Coronary artery (tissue), 2 donors: ENCODE results near the gene DIP2C.
"Not testable (repeated sequence)": the region's sequence is repeated elsewhere in the genome, so short reads cannot be mapped to it uniquely, and the experiment has no call there.

Experiments used
- DNase-seq: peaks from one replicate; pipeline ENCODE4 v3.0.0-alpha.2; 2017; ENCODE audit warnings: low spot score
- H3K27ac ChIP-seq, 2 donors: fragments of 200-600 bp; sonication (generic); one replicate each; pipeline ENCODE4 v1.5.1; 2016 to 2019
- H3K4me3 ChIP-seq: fragments of 200-600 bp; sonication (generic); 2 replicates; pipeline ENCODE4 v1.5.1; 2016; ENCODE audit warnings: mild to moderate bottlenecking, moderate library complexity
- TF ChIP-seq, protein P1 (sequence below): fragments of 200-600 bp; sonication (generic); IDR thresholded peaks from one replicate; pipeline ENCODE4 v1.5.1; 2019; ENCODE audit warnings: antibody characterized with exemption

The DIP2C gene

DNA sequence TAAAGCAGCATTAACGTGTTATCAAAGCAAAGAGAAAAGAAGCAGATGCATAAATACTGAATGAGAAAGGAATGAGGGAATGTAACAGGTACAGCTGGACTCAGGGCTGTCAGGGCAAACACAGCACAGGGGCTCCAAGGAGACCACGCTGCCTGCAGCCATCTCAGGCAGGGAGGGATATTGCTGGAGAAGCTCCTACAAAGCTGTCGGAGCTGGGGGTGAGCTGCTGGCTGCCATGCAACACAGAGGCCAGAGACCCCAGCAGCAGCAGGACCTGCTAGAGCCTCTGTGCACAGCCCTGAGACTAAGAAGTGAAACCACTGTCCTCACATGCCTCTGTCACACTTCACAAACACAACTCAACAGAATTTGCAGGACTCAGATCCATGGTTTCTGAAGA lies 235.8 kb downstream of the DIP2C start:
- H3K4me3 ChIP-seq: no peak overlapping the region
- H3K27ac ChIP-seq: no peak overlapping the region
- DNase-seq: no peak
- TF ChIP-seq, protein P1, sequence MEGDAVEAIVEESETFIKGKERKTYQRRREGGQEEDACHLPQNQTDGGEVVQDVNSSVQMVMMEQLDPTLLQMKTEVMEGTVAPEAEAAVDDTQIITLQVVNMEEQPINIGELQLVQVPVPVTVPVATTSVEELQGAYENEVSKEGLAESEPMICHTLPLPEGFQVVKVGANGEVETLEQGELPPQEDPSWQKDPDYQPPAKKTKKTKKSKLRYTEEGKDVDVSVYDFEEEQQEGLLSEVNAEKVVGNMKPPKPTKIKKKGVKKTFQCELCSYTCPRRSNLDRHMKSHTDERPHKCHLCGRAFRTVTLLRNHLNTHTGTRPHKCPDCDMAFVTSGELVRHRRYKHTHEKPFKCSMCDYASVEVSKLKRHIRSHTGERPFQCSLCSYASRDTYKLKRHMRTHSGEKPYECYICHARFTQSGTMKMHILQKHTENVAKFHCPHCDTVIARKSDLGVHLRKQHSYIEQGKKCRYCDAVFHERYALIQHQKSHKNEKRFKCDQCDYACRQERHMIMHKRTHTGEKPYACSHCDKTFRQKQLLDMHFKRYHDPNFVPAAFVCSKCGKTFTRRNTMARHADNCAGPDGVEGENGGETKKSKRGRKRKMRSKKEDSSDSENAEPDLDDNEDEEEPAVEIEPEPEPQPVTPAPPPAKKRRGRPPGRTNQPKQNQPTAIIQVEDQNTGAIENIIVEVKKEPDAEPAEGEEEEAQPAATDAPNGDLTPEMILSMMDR: no peak

DNA sequence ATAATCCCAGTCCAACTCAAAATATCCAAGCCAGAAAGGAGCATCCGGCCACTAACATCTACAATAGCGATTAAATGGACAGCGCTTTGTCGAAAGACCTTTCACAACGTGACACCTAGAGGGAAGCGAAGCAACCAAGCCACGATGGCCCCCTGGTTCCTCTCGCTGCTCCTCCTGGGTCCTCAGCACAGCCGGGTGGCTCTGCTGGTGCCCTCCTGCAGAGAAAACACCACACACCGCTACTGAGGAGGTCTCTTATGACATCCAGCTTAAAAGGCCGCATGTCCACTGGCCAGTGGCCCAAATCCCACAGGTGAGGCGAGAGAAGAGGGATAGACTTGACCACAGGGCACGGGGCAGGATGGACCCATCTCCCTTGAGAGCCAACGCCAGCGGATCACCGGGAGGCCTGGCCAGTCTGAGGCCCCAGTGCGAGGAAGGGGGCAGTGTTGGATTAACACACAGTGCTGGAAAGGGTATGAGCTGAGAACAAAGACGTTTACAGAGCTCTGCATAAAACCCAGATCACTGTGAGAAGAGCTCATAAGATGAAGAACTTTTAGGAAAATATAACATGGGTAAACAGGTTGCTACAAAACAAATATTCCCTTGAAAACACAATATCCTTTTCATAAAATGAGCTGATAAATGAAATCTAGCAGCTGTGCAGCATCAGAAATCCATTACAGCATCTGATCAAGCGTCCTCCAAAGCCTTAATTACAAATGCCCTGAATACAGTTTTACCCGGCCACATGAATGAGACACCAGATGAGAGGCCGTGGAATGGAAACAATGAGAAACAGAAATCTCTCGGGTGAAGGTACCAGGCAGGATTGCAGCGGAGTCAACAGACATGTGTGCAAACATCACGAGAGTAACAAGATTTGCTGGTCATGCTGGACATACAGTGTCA lies 236.7 kb downstream of the DIP2C start:
- TF ChIP-seq, protein P1: no peak
- Histone ChIP-seq H3K27ac (no peak overlapping the region), H3K4me3 (no peak overlapping the region)
- DNase-seq: no peak

DNA sequence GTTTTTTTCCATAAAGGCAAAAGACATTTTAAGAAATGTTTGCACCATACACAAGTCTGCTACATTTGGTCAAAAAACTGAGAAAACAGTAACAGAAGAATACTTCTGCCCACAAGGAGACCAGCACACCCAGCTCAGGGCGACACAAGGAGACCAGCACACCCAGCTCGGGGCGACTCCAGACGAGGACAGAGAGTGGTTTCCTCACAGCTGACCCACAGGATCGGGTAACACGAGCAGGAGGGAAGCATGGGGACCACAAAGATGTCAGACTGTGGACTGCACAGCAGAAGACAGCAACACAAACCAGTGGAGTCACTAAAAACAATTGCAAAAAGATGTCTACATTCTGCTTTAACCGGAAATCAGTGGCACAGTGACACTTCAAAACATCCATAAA lies 237.6 kb downstream of the DIP2C start:
- Histone ChIP-seq H3K4me3 (no peak overlapping the region), H3K27ac (no peak overlapping the region)
- no peak for DNase-seq
- TF ChIP-seq, protein P1: no peak

DNA sequence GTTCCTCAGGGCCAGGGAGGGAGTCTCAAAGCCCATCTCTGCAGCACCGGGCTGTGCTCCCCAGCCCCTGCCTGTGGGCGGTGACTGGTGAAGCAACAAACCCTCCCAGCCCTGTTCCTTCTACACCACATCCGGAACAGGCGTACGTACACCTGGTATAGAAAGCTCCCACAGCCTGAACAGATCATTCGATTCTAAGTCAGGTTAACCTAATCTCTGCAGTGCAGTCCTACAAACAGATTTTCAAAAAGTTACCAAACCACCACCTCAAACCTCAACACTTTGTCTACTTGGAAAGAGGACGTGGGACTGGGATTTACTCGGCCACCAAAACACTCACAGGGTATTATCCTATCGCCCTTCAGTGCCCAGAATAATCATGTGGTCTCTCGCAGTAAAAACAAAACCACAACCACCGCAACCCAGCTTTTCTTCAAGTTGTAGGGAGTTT lies 238.4 kb downstream of the DIP2C start:
- Histone ChIP-seq H3K4me3 (no peak overlapping the region), H3K27ac (no peak overlapping the region)
- DNase-seq: no peak
- TF ChIP-seq, protein P1: no peak

DNA sequence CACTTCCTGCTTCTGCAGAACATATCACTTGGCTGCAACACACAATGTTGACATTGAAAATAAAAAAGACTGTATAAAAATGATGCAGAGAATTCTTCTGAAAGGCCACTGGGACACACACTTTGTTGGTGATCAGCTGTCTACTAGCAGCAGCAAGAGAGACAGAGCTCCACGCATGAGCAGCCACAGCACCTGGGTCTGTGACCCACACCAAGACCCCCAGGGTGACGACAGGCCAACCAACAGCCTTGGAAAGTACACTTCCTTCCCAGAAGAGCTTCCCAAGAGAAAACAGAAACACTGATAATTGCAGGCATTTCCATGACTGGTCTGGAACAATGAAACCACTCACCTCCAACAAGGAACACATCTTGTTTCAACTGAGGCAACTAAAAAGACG lies 239.0 kb downstream of the DIP2C start:
- H3K27ac ChIP-seq: no peak overlapping the region
- TF ChIP-seq, protein P1: no peak

DNA sequence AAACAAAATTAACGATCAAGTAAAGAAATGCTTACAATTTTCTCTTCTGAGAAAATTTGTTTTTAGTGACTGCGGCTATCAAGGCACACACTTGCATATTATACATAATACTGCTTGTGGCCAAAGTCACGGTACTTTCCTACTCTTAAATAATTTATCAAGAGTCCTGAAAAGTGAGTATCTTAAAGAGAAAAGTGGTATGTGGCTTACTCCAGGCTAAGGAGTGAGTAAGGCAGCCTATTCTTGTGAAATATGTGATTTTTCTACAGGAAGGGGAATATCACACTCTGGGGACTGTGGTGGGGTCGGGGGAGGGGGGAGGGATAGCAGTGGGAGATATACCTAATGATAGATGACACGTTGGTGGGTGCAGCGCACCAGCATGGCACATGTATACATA lies 240.1 kb downstream of the DIP2C start:
- not testable (repeated sequence) for DNase-seq, H3K4me3 ChIP-seq, H3K27ac ChIP-seq

More for the DNA sequence above, 239.0 kb downstream of the DIP2C start:
- H3K4me3 ChIP-seq: no peak overlapping the region
- DNase-seq: no peak

DNA sequence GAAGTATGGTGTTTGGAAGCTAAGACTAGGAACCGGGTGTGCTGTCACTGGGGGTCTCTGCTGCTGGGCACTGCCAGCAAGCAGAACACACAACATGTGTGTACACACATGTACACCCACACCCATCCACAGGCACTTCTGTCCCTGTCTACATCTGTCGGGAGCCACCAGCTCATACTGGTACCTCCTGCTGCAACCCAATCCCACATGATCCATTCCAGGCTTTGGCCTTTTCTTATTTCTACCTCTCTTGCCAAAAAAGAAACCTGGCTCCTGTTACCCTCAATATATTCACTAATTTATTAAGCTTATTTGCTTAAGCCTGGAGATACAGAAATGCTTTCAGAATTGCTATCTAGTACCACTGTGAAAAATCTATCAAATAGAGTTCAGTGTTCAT lies 246.0 kb downstream of the DIP2C start:
- H3K27ac ChIP-seq: no peak overlapping the region
- TF ChIP-seq, protein P1: no peak
- no peak for DNase-seq
- no peak overlapping the region for H3K4me3 ChIP-seq
